H9 (cell line): ENCODE data around the gene TAOK1. TPM values are rescaled to one million over a fixed set of nuclear protein-coding genes. Genes with fewer than 3 reads are reported as not detected.

ENCODE experiments used
- DNase-seq: peaks from one replicate; pipeline ENCODE4 v3.0.0-alpha.2; 2017
- H2AFZ ChIP-seq: one replicate; pipeline ENCODE4 v1.6.1; 2013; ENCODE audit warnings: mild to moderate bottlenecking, low read length, control low read depth, moderate library complexity
- H2AK5ac ChIP-seq: 2 replicates; pipeline ENCODE4 v1.6.1; 2013; ENCODE audit warnings: low read length, control low read depth, mixed read lengths; ENCODE audit not compliant: insufficient read length
- H2BK120ac ChIP-seq: one replicate; pipeline ENCODE4 v1.6.1; 2013; ENCODE audit warnings: low read depth, mild to moderate bottlenecking, low read length, control low read depth, inconsistent platforms; ENCODE audit not compliant: poor library complexity, severe bottlenecking
- H2BK12ac ChIP-seq: 2 replicates; pipeline ENCODE4 v1.6.1; 2013; ENCODE audit warnings: low read length, control low read depth, mixed read lengths, low read depth; ENCODE audit not compliant: insufficient read length
- H2BK15ac ChIP-seq: 2 replicates; pipeline ENCODE4 v1.6.1; 2013; ENCODE audit warnings: low read depth, low read length, control low read depth
- H2BK20ac ChIP-seq: one replicate; pipeline ENCODE4 v1.6.1; 2013; ENCODE audit warnings: low read depth, mild to moderate bottlenecking, low read length, control low read depth, inconsistent platforms; ENCODE audit not compliant: poor library complexity, severe bottlenecking
- H2BK5ac ChIP-seq: 2 replicates; pipeline ENCODE4 v1.6.1; 2013; ENCODE audit warnings: low read length, control low read depth, mixed read lengths; ENCODE audit not compliant: insufficient read length
- H3K14ac ChIP-seq: 2 replicates; pipeline ENCODE4 v1.6.1; 2013; ENCODE audit warnings: low read length, control low read depth; ENCODE audit not compliant: insufficient read depth
- H3K18ac ChIP-seq: 2 replicates; pipeline ENCODE4 v1.6.1; 2013; ENCODE audit warnings: low read depth, mild to moderate bottlenecking, mixed read lengths, low read length, control low read depth; ENCODE audit not compliant: insufficient read length
- H3K23ac ChIP-seq: 2 replicates; pipeline ENCODE4 v1.6.1; 2013; ENCODE audit warnings: low read length, control low read depth, mixed read lengths, low read depth; ENCODE audit not compliant: insufficient read length
- H3K23me2 ChIP-seq: 2 replicates; pipeline ENCODE4 v1.6.1; 2013; ENCODE audit warnings: low read depth, mild to moderate bottlenecking, mixed read lengths, low read length, control low read depth; ENCODE audit not compliant: insufficient read length, poor library complexity, severe bottlenecking
- H3K27ac ChIP-seq: 2 replicates; pipeline ENCODE4 v1.5.1; 2013; ENCODE audit warnings: low read length, control low read depth, mixed read lengths, low read depth; ENCODE audit not compliant: insufficient read length
- H3K27me3 ChIP-seq: 2 replicates; pipeline ENCODE4 v1.6.1; 2013; ENCODE audit warnings: low read length, control low read depth, inconsistent platforms; ENCODE audit not compliant: insufficient read depth
- H3K4ac ChIP-seq: 2 replicates; pipeline ENCODE4 v1.6.1; 2013; ENCODE audit warnings: low read depth, mild to moderate bottlenecking, control low read depth, inconsistent platforms, low read length, moderate library complexity
- H3K4me1 ChIP-seq: 2 replicates; pipeline ENCODE4 v1.6.1; 2013; ENCODE audit warnings: low read length, control low read depth, inconsistent platforms; ENCODE audit not compliant: insufficient read depth
- H3K4me2 ChIP-seq: 2 replicates; pipeline ENCODE4 v1.6.1; 2013; ENCODE audit warnings: low read length, control low read depth, mixed read lengths; ENCODE audit not compliant: insufficient read length, insufficient read depth
- H3K56ac ChIP-seq: 2 replicates; pipeline ENCODE4 v1.6.1; 2013; ENCODE audit warnings: low read depth, mild to moderate bottlenecking, mixed read lengths, low read length, control low read depth; ENCODE audit not compliant: insufficient read length
- H3K79me1 ChIP-seq: 2 replicates; pipeline ENCODE4 v1.6.1; 2013; ENCODE audit warnings: low read depth, mild to moderate bottlenecking, moderate library complexity, low read length, control low read depth, inconsistent platforms; ENCODE audit not compliant: insufficient read depth, poor library complexity, severe bottlenecking
- H3K79me2 ChIP-seq: 2 replicates; pipeline ENCODE4 v1.6.1; 2013; ENCODE audit warnings: low read length, control low read depth, inconsistent platforms; ENCODE audit not compliant: insufficient read depth
- H3K9ac ChIP-seq: 2 replicates; pipeline ENCODE4 v1.6.1; 2013; ENCODE audit warnings: low read length, control low read depth, mixed read lengths; ENCODE audit not compliant: insufficient read length; ENCODE audit errors: extremely low read depth
- H3K9me3 ChIP-seq: one replicate; pipeline ENCODE4 v1.6.1; 2013; ENCODE audit warnings: low read depth, low read length, inconsistent platforms; ENCODE audit not compliant: control insufficient read depth
- H3T11ph ChIP-seq: one replicate; pipeline ENCODE4 v1.6.1; 2013; ENCODE audit warnings: mild to moderate bottlenecking, low read length, control low read depth, inconsistent platforms
- H4K20me1 ChIP-seq: one replicate; pipeline ENCODE4 v1.6.1; 2013; ENCODE audit not compliant: control insufficient read depth, insufficient read length, insufficient read depth
- H4K5ac ChIP-seq: 2 replicates; pipeline ENCODE4 v1.6.1; 2013; ENCODE audit warnings: low read depth, mild to moderate bottlenecking, mixed read lengths, low read length, control low read depth; ENCODE audit not compliant: insufficient read length
- H4K8ac ChIP-seq: replicated peaks from 2 replicates; pipeline ENCODE4 v1.6.1; 2013; ENCODE audit warnings: low read length, control low read depth, mixed read lengths, low read depth; ENCODE audit not compliant: insufficient read length
- H4K91ac ChIP-seq: 2 replicates; pipeline ENCODE4 v1.6.1; 2013; ENCODE audit warnings: low read depth, mild to moderate bottlenecking, moderate library complexity, mixed read lengths, low read length, control low read depth; ENCODE audit not compliant: insufficient read length
- H3K27ac Mint-ChIP-seq, 3 experiments: 2 replicates in 2 of 3; 3 replicates in 1 of 3; pipeline ENCODE4 v1.8.0; 2020 to 2021; ENCODE audit warnings: mixed read lengths in 3 of 3, mild to moderate bottlenecking in 1 of 3, moderate library complexity in 1 of 3
- H3K27me3 Mint-ChIP-seq: 2 replicates; pipeline ENCODE4 v1.8.0; 2021; ENCODE audit warnings: low read depth, mild to moderate bottlenecking, moderate library complexity, mixed read lengths
- H3K36me3 Mint-ChIP-seq, 3 experiments: 2 replicates in 2 of 3; 3 replicates in 1 of 3; pipeline ENCODE4 v1.8.0; 2020 to 2021; ENCODE audit warnings: low read depth in 3 of 3, mixed read lengths in 3 of 3; ENCODE audit not compliant: insufficient read depth in 1 of 3
- H3K4me1 Mint-ChIP-seq, 2 experiments: 2 replicates each; pipeline ENCODE4 v1.8.0; 2020; ENCODE audit warnings: mixed read lengths in 2 of 2
- H3K4me3 Mint-ChIP-seq, 2 experiments: 2 replicates in 1 of 2; 3 replicates in 1 of 2; pipeline ENCODE4 v1.8.0; 2020 to 2021; ENCODE audit warnings: mild to moderate bottlenecking in 2 of 2, mixed read lengths in 2 of 2, moderate library complexity in 1 of 2
- H3K9me3 Mint-ChIP-seq, 2 experiments: 2 replicates in 1 of 2; 3 replicates in 1 of 2; pipeline ENCODE4 v1.8.0; 2020; ENCODE audit warnings: mild to moderate bottlenecking in 2 of 2, mixed read lengths in 2 of 2, moderate library complexity in 1 of 2
- CTCF ChIP-seq: fragments of 200-600 bp; sonication (generic); conservative IDR thresholded peaks from 3 replicates; pipeline ENCODE4 v1.8.0; 2021; ENCODE audit warnings: antibody characterized with exemption, mild to moderate bottlenecking
- WGBS: extraction: QIAGEN DNeasy Blood & Tissue Kit; methylation state at CpG from one replicate; pipeline ENCODE4 v1.1.7; 2013; ENCODE audit warnings: missing lambda C conversion rate, low lambda C conversion rate, mixed read lengths; ENCODE audit not compliant: insufficient read length; ENCODE audit errors: extremely low coverage; 5-methylcytosine and 5-hydroxymethylcytosine counted together
- total RNA-seq: library from RNA; stranded (reverse); gene quantifications from 2 replicates; pipeline ENCODE4 v1.2.1, GENCODE V29; 2021

Gene TAOK1
- total RNA-seq, 1 experiment from 2014 or later, result 93.0 TPM

- H3K23ac ChIP-seq, result no peak overlapping the region
- TF ChIP-seq CTCF, result no peak
- H3K14ac ChIP-seq, result no peak overlapping the region
- no peak overlapping the region for H2AFZ ChIP-seq
- no peaks in the 10 kb centered on the region for H4K20me1 ChIP-seq
- H2BK120ac ChIP-seq, result no peak overlapping the region
- H3K79me1 ChIP-seq, result no peaks in the 10 kb centered on the region
- H2AK5ac ChIP-seq, result no peak overlapping the region
- H4K91ac ChIP-seq, result no peak overlapping the region
- H3K36me3 Mint-ChIP-seq, result peaks cover 0 to 7% (median 5%) of the 10 kb centered on the region in 3 experiments; a peak in 5 of 7 replicates
- no peaks in the 10 kb centered on the region; a peak in 1 of 5 replicates for H3K9me3 Mint-ChIP-seq
- H3K9me3 ChIP-seq, result no peaks in the 10 kb centered on the region
- H2BK15ac ChIP-seq, result no peak overlapping the region
- H3K4me2 ChIP-seq, result peak overlapping the region; percentile 64
- H4K8ac ChIP-seq, result no peak overlapping the region
- peaks cover 13 to 16% of the 10 kb centered on the region in 2 experiments for H3K4me1 Mint-ChIP-seq
- peak overlapping the region; percentile 81 to 90 for H3K4me3 Mint-ChIP-seq
- no peak overlapping the region for H2BK12ac ChIP-seq
- no peak overlapping the region for H3K56ac ChIP-seq
- H3T11ph ChIP-seq, result no peak overlapping the region
- no peak for DNase-seq
- peaks cover 55% of the 10 kb centered on the region for H3K27me3 Mint-ChIP-seq
- H3K27ac ChIP-seq, result no peak overlapping the region
- no CpG with 5 or more reads among the region's 27 CpGs for WGBS
- no peak overlapping the region for H3K4ac ChIP-seq
- no peaks in the 10 kb centered on the region for H3K79me2 ChIP-seq
- H3K27ac Mint-ChIP-seq, result no peak overlapping the region
- H3K27me3 ChIP-seq, result peaks cover 8% of the 10 kb centered on the region; the same call in 1 of the 2 replicates
- peaks cover 21% of the 10 kb centered on the region for H3K23me2 ChIP-seq
- H4K5ac ChIP-seq, result no peak overlapping the region
- H3K18ac ChIP-seq, result no peak overlapping the region
- no peak overlapping the region for H2BK5ac ChIP-seq
- H3K9ac ChIP-seq, result no peak overlapping the region
- H3K4me1 ChIP-seq, result no peaks in the 10 kb centered on the region
- H2BK20ac ChIP-seq, result no peak overlapping the region
Measured at GRCh38 chr17:29567304-29567553, 177.1 kb downstream of the TAOK1 start.
